ENCODE results near the gene C1GALT1.
"Not testable (repeated sequence)": the region's sequence is repeated elsewhere in the genome, so short reads cannot be mapped to it uniquely, and the experiment has no call there.

C1GALT1 gene

DNA sequence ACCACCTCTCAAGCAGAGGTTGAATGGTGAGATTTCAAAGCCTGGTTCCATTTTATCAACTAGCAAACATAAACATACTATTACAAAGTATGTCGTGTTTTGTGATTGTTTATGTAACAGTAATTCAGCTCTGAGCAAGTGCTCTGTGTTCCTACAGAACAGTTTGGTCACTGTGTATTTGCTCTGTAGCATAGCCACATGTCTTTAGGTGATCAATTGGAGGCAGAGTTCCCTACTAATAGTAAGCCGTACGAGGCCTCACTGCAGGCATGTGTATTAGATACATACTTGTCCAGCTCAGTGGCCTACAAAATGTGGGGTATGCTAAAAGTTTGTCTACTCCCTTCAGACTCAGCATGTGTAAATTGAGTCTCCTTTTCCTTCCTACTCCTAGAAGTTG is 53.0 kb downstream of the C1GALT1 start:
- TF ChIP-seq MAX (IDR thresholded peaks at IDR 0.05; ENCODE audit: low read depth, low read length), result no peak
- no peak for TF ChIP-seq MYC (IDR thresholded peaks at IDR 0.05; ENCODE audit: low read depth, low read length)
- no peak for TF ChIP-seq CTCF (IDR thresholded peaks at IDR 0.05; ENCODE audit: low read depth, low read length)
- no peak for TF ChIP-seq POLR2A (IDR thresholded peaks at IDR 0.05; ENCODE audit: extremely low read depth, insufficient read length)
- DNase-seq (ENCODE audit: low read depth), result no peak
- H3K4me3 ChIP-seq (ENCODE audit: low read depth, low read length), result no peak overlapping the region

GRCh38 chr7:7236041-7236440 is 53.7 kb downstream of the C1GALT1 start:
- no peak for TF ChIP-seq MAX (IDR thresholded peaks at IDR 0.05; ENCODE audit: low read depth, low read length)
- no peak for TF ChIP-seq MYC (IDR thresholded peaks at IDR 0.05; ENCODE audit: low read depth, low read length)
- TF ChIP-seq CTCF (IDR thresholded peaks at IDR 0.05; ENCODE audit: low read depth, low read length), result no peak
- no peak for TF ChIP-seq POLR2A (IDR thresholded peaks at IDR 0.05; ENCODE audit: extremely low read depth, insufficient read length)
- no peak overlapping the region for H3K4me3 ChIP-seq (ENCODE audit: low read depth, low read length)
- DNase-seq (ENCODE audit: low read depth), result no peak

- TF ChIP-seq POLR2A (IDR thresholded peaks at IDR 0.05; ENCODE audit: extremely low read depth, insufficient read length) (no peak), CTCF (IDR thresholded peaks at IDR 0.05; ENCODE audit: low read depth, low read length) (no peak)
- H3K4me3 ChIP-seq (ENCODE audit: low read depth, low read length), result no peak overlapping the region
Observed at GRCh38 chr7:7237201-7237977, 55.0 kb downstream of the C1GALT1 start.

GRCh38 chr7:7237978-7238267 is 55.6 kb downstream of the C1GALT1 start:
- DNase-seq (ENCODE audit: low read depth), result no peak

More at GRCh38 chr7:7237201-7237977, 55.0 kb downstream of the C1GALT1 start:
- DNase-seq (ENCODE audit: low read depth), result no peak

GRCh38 chr7:7239346-7239745 is 57.0 kb downstream of the C1GALT1 start:
- no peak for TF ChIP-seq MYC (IDR thresholded peaks at IDR 0.05; ENCODE audit: low read depth, low read length)
- no peak for TF ChIP-seq CTCF (IDR thresholded peaks at IDR 0.05; ENCODE audit: low read depth, low read length)
- TF ChIP-seq MAX (IDR thresholded peaks at IDR 0.05; ENCODE audit: low read depth, low read length), result no peak
- TF ChIP-seq POLR2A (IDR thresholded peaks at IDR 0.05; ENCODE audit: extremely low read depth, insufficient read length), result no peak
- H3K4me3 ChIP-seq (ENCODE audit: low read depth, low read length), result no peak overlapping the region
- DNase-seq (ENCODE audit: low read depth), result no peak

More at GRCh38 chr7:7237978-7238267, 55.6 kb downstream of the C1GALT1 start:
- TF ChIP-seq CTCF (IDR thresholded peaks at IDR 0.05; ENCODE audit: low read depth, low read length) (no peak), MYC (IDR thresholded peaks at IDR 0.05; ENCODE audit: low read depth, low read length) (no peak), POLR2A (IDR thresholded peaks at IDR 0.05; ENCODE audit: extremely low read depth, insufficient read length) (no peak), MAX (IDR thresholded peaks at IDR 0.05; ENCODE audit: low read depth, low read length) (no peak)
- no peak overlapping the region for H3K4me3 ChIP-seq (ENCODE audit: low read depth, low read length)

GRCh38 chr7:7242899-7243298 is 60.6 kb downstream of the C1GALT1 start:
- DNase-seq (ENCODE audit: low read depth), result no peak
- no peak overlapping the region for H3K4me3 ChIP-seq (ENCODE audit: low read depth, low read length)
- TF ChIP-seq CTCF (IDR thresholded peaks at IDR 0.05; ENCODE audit: low read depth, low read length), result no peak
- TF ChIP-seq MAX (IDR thresholded peaks at IDR 0.05; ENCODE audit: low read depth, low read length), result no peak
- no peak for TF ChIP-seq POLR2A (IDR thresholded peaks at IDR 0.05; ENCODE audit: extremely low read depth, insufficient read length)
- no peak for TF ChIP-seq MYC (IDR thresholded peaks at IDR 0.05; ENCODE audit: low read depth, low read length)

DNA sequence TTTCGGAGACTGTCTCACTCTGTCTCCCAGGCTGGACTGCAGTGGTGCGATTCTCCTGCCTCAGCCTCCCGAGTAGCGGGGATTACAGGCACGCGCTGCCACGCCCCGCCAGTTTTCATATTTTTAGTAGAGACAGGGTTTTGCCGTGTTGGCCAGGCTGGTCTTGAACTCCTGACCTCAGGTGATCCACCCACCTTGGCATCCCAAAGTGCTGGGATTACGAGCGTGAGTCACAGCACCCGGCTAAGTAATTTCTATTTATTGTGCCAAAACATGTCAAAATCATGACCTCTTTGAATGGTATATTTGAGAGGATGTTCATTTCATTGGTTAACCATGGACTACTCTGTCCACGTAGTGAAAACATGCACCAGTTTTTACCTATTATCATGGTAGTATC is 62.9 kb downstream of the C1GALT1 start:
- DNase-seq (ENCODE audit: low read depth); H3K4me3 ChIP-seq (ENCODE audit: low read depth, low read length): not testable (repeated sequence)

Data from NB4 (cell line).